HG02943 (cell line): ENCODE data around the gene BCAS3.
"Not testable (repeated sequence)": the region's sequence is repeated elsewhere in the genome, so short reads cannot be mapped to it uniquely, and the experiment has no call there.

Experiments used
- ATAC-seq: cut with Tn5 transposase; IDR thresholded peaks from one replicate; pipeline ENCODE4 v1.9.1; 2021; ENCODE audit warnings: mild to moderate bottlenecking, low read depth, moderate library complexity; ENCODE audit not compliant: unreplicated experiment

The BCAS3 gene

DNA sequence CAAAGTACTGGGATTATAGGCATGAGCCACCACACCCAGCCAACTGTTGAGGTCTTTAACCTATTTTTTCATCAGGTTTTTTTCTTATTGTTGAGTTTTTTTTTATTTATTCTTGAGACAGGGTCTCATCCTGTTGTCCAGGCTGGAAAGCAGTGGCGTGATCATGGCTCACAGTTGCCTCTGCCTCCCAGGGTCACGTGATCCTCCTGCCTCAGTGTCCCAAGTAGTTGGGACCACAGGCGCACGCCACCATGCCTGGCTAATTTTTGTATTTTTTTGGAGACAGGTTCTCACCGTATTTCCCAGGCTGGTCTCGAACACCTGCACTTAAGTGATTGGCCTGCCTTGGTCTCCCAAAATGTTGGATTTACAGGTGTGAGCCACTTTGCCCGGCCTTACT is 95.9 kb downstream of the BCAS3 start:
- no peak for ATAC-seq

GRCh38 chr17:60781880-60782412 is 104.3 kb downstream of the BCAS3 start:
- no peak for ATAC-seq

- no peak for ATAC-seq
Observed at GRCh38 chr17:60782742-60783141, 105.1 kb downstream of the BCAS3 start.

GRCh38 chr17:60790205-60790604 is 112.6 kb downstream of the BCAS3 start:
- ATAC-seq = no peak

- no peak for ATAC-seq
Observed at GRCh38 chr17:60792250-60792898, 114.7 kb downstream of the BCAS3 start.

DNA sequence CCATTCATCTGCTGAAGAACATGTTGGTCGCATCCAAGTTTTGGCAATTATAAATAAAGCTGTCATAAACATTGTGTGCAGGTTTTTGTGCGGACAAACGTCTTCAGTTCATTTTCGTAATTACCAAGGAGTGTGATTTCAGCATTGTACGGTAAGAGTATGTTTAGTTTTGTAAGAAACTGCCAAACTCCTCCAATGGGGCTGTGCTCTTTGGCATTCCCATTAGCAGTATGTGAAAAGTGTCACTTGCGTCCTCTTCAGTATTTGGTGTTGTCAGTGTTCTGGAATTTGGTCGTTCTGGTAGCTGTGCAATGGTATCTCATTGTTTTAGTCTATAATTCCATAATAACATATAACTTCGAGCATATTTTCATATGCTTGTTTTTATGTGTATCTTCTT is 120.9 kb downstream of the BCAS3 start:
- ATAC-seq = no peak

DNA sequence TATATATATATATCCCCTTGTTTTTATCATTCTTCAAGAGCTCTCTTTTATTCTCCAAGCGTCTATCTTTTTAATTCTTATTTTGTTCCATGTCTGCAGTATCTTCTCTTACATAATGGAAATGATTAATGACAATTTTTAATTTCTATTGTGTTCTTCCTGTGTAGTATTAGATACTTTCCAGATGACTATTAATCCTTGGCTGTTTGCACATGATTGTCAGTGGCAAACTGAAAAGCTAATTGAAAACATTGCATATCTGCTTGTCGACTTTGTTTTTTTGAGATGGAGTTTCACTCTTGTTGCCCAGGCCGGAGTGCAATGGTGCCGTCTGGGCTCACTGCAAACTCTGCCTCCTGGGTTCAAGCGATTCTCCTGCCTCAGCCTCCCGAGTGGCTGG is 124.7 kb downstream of the BCAS3 start:
- no peak for ATAC-seq

GRCh38 chr17:60803059-60803458 is 125.4 kb downstream of the BCAS3 start:
- ATAC-seq = no peak

DNA sequence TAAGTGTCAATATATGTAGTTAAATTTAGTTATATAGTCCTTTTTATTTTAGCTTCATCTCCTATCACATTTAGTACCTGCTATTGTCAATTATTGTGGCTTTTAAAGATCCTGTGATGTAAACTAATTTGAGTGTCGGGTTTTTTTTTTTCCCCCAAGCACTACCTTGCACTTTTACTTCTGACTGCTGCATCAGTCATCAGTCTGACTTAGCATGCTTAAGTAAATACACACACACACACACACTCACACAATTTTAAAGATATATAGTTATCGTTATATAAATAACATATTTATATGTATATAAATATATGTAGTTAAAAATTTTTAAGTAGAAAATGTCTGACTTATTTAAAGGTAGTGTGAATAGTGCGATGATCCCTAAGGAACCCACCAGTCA is 127.2 kb downstream of the BCAS3 start:
- ATAC-seq = no peak

DNA sequence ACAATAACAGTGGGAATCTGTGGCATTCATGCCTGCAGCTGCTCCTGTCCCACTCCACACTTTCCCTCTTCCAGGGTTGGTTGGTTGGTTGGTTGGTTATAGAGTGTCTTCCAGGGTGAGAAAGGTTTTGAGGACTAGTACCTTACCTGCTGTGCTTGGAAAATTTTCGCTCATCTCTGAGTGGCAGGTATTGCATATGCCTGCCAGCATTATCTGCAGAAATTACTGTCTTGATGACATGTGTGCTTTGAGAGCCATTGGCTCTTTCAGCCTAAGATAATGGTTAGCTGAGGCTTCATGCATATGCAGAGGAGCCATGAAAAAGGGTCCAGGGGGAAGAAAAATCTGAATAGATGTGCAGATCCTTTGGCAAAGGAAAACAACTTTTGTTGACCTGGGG is 131.8 kb downstream of the BCAS3 start:
- no peak for ATAC-seq

GRCh38 chr17:60814941-60815340 is 137.3 kb downstream of the BCAS3 start:
- not testable (repeated sequence) for ATAC-seq

GRCh38 chr17:60817192-60817591 is 139.5 kb downstream of the BCAS3 start:
- no peak for ATAC-seq

- no peak for ATAC-seq
Observed at GRCh38 chr17:60819447-60820130, 141.9 kb downstream of the BCAS3 start.

GRCh38 chr17:60823515-60823914 is 145.9 kb downstream of the BCAS3 start:
- no peak for ATAC-seq

- ATAC-seq = no peak
Observed at GRCh38 chr17:60825351-60825750, 147.7 kb downstream of the BCAS3 start.

DNA sequence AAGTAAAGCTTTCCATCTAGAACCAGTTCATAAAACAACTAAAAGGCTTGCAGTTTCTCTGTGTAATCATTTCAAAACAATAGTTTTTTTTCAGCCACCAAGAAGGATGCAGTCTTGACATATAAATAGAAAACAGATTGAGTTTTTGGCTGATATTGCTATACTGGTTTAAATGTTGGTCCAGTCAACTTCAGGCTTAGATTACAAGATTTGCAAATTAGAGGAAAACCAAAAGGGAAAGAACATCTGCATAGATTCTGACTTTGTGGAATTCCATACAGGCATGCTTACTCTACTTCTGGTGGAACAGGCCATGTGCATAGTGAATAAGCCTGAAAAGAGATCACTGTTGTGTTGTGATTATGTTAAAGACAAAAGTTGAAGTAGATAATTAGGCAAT is 150.3 kb downstream of the BCAS3 start:
- no peak for ATAC-seq

DNA sequence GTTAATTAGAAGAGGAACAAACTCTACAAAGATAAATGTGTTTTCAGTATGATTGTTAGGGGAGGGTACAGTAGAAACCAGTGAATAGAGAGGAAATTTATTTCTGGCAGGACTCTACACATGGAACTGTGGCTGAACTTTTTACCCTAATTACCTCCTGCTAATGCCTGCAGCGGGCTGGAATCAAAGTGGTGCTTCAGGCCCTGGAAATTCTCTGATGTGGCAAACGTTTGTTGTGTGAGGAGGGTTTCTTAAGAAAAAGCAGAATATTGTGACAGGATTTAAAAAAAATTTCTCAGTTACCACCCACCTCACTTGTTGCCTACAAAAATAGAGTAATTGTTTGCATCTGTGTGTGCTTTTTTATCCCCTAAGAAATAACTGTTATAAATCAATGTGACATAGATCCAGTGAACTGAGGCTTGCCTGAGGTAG is 154.5 kb downstream of the BCAS3 start:
- ATAC-seq = no peak

- no peak for ATAC-seq
Observed at GRCh38 chr17:60832631-60833030, 155.0 kb downstream of the BCAS3 start.

DNA sequence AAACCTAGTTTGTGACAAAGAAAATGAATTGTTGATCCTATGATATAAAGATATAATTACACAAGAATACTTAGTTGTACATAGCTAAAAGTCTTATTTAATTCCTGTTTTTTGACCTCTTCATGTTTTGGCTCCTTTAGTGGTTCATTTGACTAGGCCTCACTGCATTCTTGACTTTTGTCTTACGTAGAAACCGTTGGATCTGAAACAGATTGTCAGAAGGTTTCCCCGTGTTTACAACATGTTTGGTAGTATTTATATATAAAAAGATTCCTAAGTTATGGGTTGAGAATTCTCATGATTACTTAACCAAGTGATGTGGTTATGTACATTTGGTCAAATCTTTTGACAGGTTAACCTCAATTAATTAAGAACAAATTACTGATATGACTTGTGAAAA is 162.8 kb downstream of the BCAS3 start:
- ATAC-seq = no peak

GRCh38 chr17:60845012-60845411 is 167.4 kb downstream of the BCAS3 start:
- ATAC-seq = no peak

DNA sequence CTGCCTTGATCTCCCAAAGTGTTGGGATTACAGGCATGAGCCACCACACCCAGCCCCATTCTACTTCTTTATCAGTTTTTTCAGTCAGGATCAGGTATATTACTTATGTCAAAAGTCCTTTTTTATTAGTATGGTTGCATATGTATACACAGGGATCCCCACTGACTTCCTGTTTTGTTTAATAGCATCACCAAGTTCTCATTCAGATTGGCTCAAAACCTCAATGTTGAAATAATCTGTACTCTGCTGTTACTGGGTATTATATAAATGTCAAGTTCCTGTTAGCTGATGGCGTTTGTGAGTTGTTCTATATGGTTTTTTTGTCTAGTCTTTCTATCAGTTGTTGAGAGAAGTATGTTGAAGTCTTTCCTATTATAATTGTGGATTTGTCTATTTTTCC is 168.5 kb downstream of the BCAS3 start:
- no peak for ATAC-seq

DNA sequence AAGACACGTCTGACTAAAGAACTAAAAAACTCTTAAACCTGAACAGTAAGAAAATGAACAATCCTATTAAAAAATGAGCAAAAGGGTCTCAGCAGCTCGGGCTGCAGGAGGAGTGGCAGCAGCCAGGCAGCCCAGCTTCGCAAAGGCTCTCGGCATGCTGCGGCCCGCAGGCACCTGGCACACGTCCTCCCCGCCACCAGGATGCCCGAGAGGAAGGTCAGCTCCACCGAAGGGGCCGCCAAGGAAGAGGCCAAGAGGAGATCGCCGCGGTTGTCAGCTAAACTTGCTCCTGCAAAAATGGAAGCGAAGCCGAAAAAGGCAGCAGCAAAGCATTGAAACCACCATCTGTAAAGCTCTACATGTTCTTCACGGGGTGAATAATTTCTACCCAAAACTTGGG is 173.5 kb downstream of the BCAS3 start:
- no peak for ATAC-seq
